ENCODE measurements around the gene PCYT1B. TPM values are rescaled to one million over a fixed set of nuclear protein-coding genes. Genes with fewer than 3 reads are reported as not detected.

Gene PCYT1B
- total RNA-seq, 1 experiment from 2014 or later: 20.7 TPM

- TF ChIP-seq ARID4B (CRISPR knock-in tag; IDR thresholded peaks at IDR 0.05; ENCODE audit: borderline replicate concordance): no peak
- TF ChIP-seq MLX (CRISPR knock-in tag; IDR thresholded peaks at IDR 0.05): no peak
Observed at GRCh38 chrX:24561121-24561520, 86.0 kb downstream of the PCYT1B start (continued).

GRCh38 chrX:24553011-24553410 is 94.1 kb downstream of the PCYT1B start:
- no peaks in the 10 kb centered on the region for H3K27me3 Mint-ChIP-seq (ENCODE audit: low read depth)
- no peak overlapping the region for H3K27ac Mint-ChIP-seq
- H3K9me3 Mint-ChIP-seq: peaks cover 4% of the 10 kb centered on the region; the same call in 1 of the 2 replicates
- ATAC-seq: no peak
- ChIA-PET POLR2A (no interaction called here), CTCF (interaction anchor here (0.7 kb wide), 1 partner anchor 157 kb away, joined by 3 read pairs; no protein-coding TSS in a partner anchor)
- peaks cover 8% of the 10 kb centered on the region for H3K4me1 Mint-ChIP-seq
- no peak overlapping the region for H3K4me3 Mint-ChIP-seq
- H3K36me3 Mint-ChIP-seq: no peaks in the 10 kb centered on the region
- no peak for DNase-seq (ENCODE audit: low spot score)
- TF ChIP-seq ZNF423 (CRISPR knock-in tag; IDR thresholded peaks at IDR 0.05) (no peak), ESRRA (CRISPR knock-in tag; IDR thresholded peaks at IDR 0.05; ENCODE audit: borderline replicate concordance) (no peak), ZBTB21 (CRISPR knock-in tag; IDR thresholded peaks at IDR 0.05; ENCODE audit: borderline replicate concordance) (no peak), TEAD1 (CRISPR knock-in tag; IDR thresholded peaks at IDR 0.05) (no peak), PRDM15 (CRISPR knock-in tag; IDR thresholded peaks at IDR 0.05) (no peak), NFATC4 (CRISPR knock-in tag; IDR thresholded peaks at IDR 0.05) (no peak), JUN (CRISPR knock-in tag; IDR thresholded peaks at IDR 0.05) (no peak), FOXP4 (CRISPR knock-in tag; IDR thresholded peaks at IDR 0.05) (no peak), ATF6 (CRISPR knock-in tag; IDR thresholded peaks at IDR 0.05) (no peak), TCF7 (CRISPR knock-in tag; IDR thresholded peaks at IDR 0.05; ENCODE audit: low read depth) (no peak), E2F4 (CRISPR knock-in tag; IDR thresholded peaks at IDR 0.05; ENCODE audit: borderline replicate concordance, low read depth) (no peak), NR2C2 (CRISPR knock-in tag; IDR thresholded peaks at IDR 0.05) (no peak), ZNF425 (CRISPR knock-in tag; conservative IDR thresholded peaks at IDR 0.05) (no peak)

All from WTC11 (cell line).